CD4-positive, alpha-beta T cell treated with Interleukin-17A for 4 hours (primary cell): ENCODE results near the gene STAG3.
"Not testable (repeated sequence)": the region's sequence is repeated elsewhere in the genome, so short reads cannot be mapped to it uniquely, and the experiment has no call there.

ENCODE experiments used
- DNase-seq: peaks from one replicate; pipeline ENCODE4 v3.0.0-alpha.2; 2020; ENCODE audit warnings: mixed read lengths

The STAG3 gene

GRCh38 chr7:100176096-100177044 is 1.3 kb upstream of the STAG3 start:
- DNase-seq = no peak

GRCh38 chr7:100180084-100180483 is 2.4 kb downstream of the STAG3 start:
- not testable (repeated sequence) for DNase-seq

- DNase-seq = not testable (repeated sequence)
These were observed 4.9 kb downstream of the STAG3 start for GRCh38 chr7:100182616-100183015.

GRCh38 chr7:100183090-100183489 is 5.4 kb downstream of the STAG3 start:
- not testable (repeated sequence) for DNase-seq

GRCh38 chr7:100185726-100186125 is 8.0 kb downstream of the STAG3 start:
- no peak for DNase-seq

- DNase-seq = no peak
These were observed 11.3 kb downstream of the STAG3 start for GRCh38 chr7:100189061-100189460.

- no peak for DNase-seq
These were observed 12.5 kb downstream of the STAG3 start for GRCh38 chr7:100190048-100190711.

- DNase-seq = no peak
These were observed 14.1 kb downstream of the STAG3 start for GRCh38 chr7:100191775-100192174.

- not testable (repeated sequence) for DNase-seq
These were observed 14.7 kb downstream of the STAG3 start for GRCh38 chr7:100192281-100192862.

- DNase-seq = no peak
These were observed 15.3 kb downstream of the STAG3 start for GRCh38 chr7:100192969-100193368.

- no peak for DNase-seq
These were observed 17.5 kb downstream of the STAG3 start for GRCh38 chr7:100195222-100195621.

- not testable (repeated sequence) for DNase-seq
These were observed 18.2 kb downstream of the STAG3 start for GRCh38 chr7:100195901-100196322.

- no peak for DNase-seq
These were observed 20.5 kb downstream of the STAG3 start for GRCh38 chr7:100198266-100198665.

- no peak for DNase-seq
These were observed 23.0 kb downstream of the STAG3 start for GRCh38 chr7:100200693-100201092.

GRCh38 chr7:100204454-100204853 is 26.7 kb downstream of the STAG3 start:
- no peak for DNase-seq

- peak; percentile 45 for DNase-seq
These were observed 31.2 kb downstream of the STAG3 start for GRCh38 chr7:100208911-100209408.

- DNase-seq = no peak
These were observed 31.8 kb downstream of the STAG3 start for GRCh38 chr7:100209493-100209892.

- DNase-seq = peak; percentile 25
These were observed 33.1 kb downstream of the STAG3 start for GRCh38 chr7:100210805-100211204.

- DNase-seq = peak; percentile 57
These were observed 33.6 kb downstream of the STAG3 start for GRCh38 chr7:100211342-100211780.

- no peak for DNase-seq
These were observed 35.0 kb downstream of the STAG3 start for GRCh38 chr7:100212631-100213286.

GRCh38 chr7:100213672-100214071 is 36.0 kb downstream of the STAG3 start:
- no peak for DNase-seq

- peak; percentile 31 for DNase-seq
These were observed 36.6 kb downstream of the STAG3 start for GRCh38 chr7:100214356-100214755.

- DNase-seq = no peak
These were observed 38.2 kb downstream of the STAG3 start for GRCh38 chr7:100215895-100216294.
